Activated T-cell treated with anti-CD3 and anti-CD28 coated beads, Interleukin-2, amount 50 U/mL, for 4 hours (primary cell): Measurements from ENCODE around the gene CAMK1D. TPM values are rescaled to one million over a fixed set of nuclear protein-coding genes. Genes with fewer than 3 reads are reported as not detected.
A peak's percentile ranks its signal among the peaks of the same experiment; 100 is the strongest.

Experiments
- ATAC-seq, 2 donors: fragments of 200-7000 bp; cut with Tn5 transposase; one replicate each; pipeline ENCODE4 v1.10.0; 2021
- DNase-seq: peaks from one replicate; pipeline ENCODE4 v3.0.0-alpha.2; 2020
- H3K27me3 Mint-ChIP-seq: one replicate; pipeline ENCODE4 v1.8.0; 2021; ENCODE audit warnings: low read depth, mixed read lengths
- H3K36me3 Mint-ChIP-seq: one replicate; pipeline ENCODE4 v1.8.0; 2022; ENCODE audit warnings: mixed read lengths; ENCODE audit not compliant: insufficient read depth
- H3K4me1 Mint-ChIP-seq: one replicate; pipeline ENCODE4 v1.8.0; 2021; ENCODE audit warnings: low read depth, mixed read lengths
- H3K4me3 Mint-ChIP-seq: one replicate; pipeline ENCODE4 v1.8.0; 2021; ENCODE audit warnings: mild to moderate bottlenecking, moderate library complexity, mixed read lengths
- H3K9me3 Mint-ChIP-seq: one replicate; pipeline ENCODE4 v1.8.0; 2021; ENCODE audit warnings: mixed read lengths
- total RNA-seq, 3 donors: library from RNA; stranded (reverse); gene quantifications; one replicate each; pipeline ENCODE4 v1.2.1, GENCODE V29; 2021

Gene CAMK1D
- total RNA-seq, 3 donors from 2014 or later: 6.3 to 7.8 (median 6.7) TPM

GRCh38 chr10:12476656-12477055 lies 127.3 kb downstream of the CAMK1D start:
- DNase-seq (no peak), ATAC-seq (no peak)
- H3K4me3 Mint-ChIP-seq: no peak overlapping the region
- H3K27me3 Mint-ChIP-seq: no peaks in the 10 kb centered on the region
- peaks cover 24% of the 10 kb centered on the region for H3K36me3 Mint-ChIP-seq
- peaks cover 3% of the 10 kb centered on the region for H3K9me3 Mint-ChIP-seq
- peaks cover 10% of the 10 kb centered on the region for H3K4me1 Mint-ChIP-seq

- no peak for DNase-seq
- Mint-ChIP-seq H3K4me3 (no peak overlapping the region), H3K4me1 (peaks cover 12% of the 10 kb centered on the region), H3K9me3 (peaks cover 3% of the 10 kb centered on the region), H3K36me3 (peaks cover 21% of the 10 kb centered on the region), H3K27me3 (no peaks in the 10 kb centered on the region)
- ATAC-seq: no peak
These were observed 130.1 kb downstream of the CAMK1D start for GRCh38 chr10:12479437-12479844.

GRCh38 chr10:12479924-12480323 lies 130.6 kb downstream of the CAMK1D start:
- peaks cover 16% of the 10 kb centered on the region for H3K4me1 Mint-ChIP-seq
- H3K9me3 Mint-ChIP-seq: peaks cover 3% of the 10 kb centered on the region
- DNase-seq: no peak
- no peak overlapping the region for H3K4me3 Mint-ChIP-seq
- no peak for ATAC-seq
- no peaks in the 10 kb centered on the region for H3K27me3 Mint-ChIP-seq
- H3K36me3 Mint-ChIP-seq: peaks cover 21% of the 10 kb centered on the region

GRCh38 chr10:12480440-12480839 lies 131.1 kb downstream of the CAMK1D start:
- no peak for DNase-seq
- no peak for ATAC-seq
- Mint-ChIP-seq H3K4me3 (no peak overlapping the region), H3K9me3 (peaks cover 3% of the 10 kb centered on the region), H3K36me3 (peaks cover 17% of the 10 kb centered on the region), H3K4me1 (peaks cover 21% of the 10 kb centered on the region), H3K27me3 (no peaks in the 10 kb centered on the region)

GRCh38 chr10:12481924-12482323 lies 132.6 kb downstream of the CAMK1D start:
- Mint-ChIP-seq H3K4me3 (no peak overlapping the region), H3K27me3 (no peaks in the 10 kb centered on the region), H3K4me1 (peaks cover 23% of the 10 kb centered on the region), H3K9me3 (peaks cover 3% of the 10 kb centered on the region), H3K36me3 (peaks cover 7% of the 10 kb centered on the region)
- ATAC-seq: no peak
- no peak for DNase-seq

GRCh38 chr10:12482587-12482986 lies 133.2 kb downstream of the CAMK1D start:
- peaks cover 5% of the 10 kb centered on the region for H3K36me3 Mint-ChIP-seq

GRCh38 chr10:12484002-12484918 lies 134.9 kb downstream of the CAMK1D start:
- H3K27me3 Mint-ChIP-seq: no peaks in the 10 kb centered on the region
- peaks cover 5% of the 10 kb centered on the region for H3K36me3 Mint-ChIP-seq

More at GRCh38 chr10:12482587-12482986, 133.2 kb downstream of the CAMK1D start:
- ATAC-seq (no peak), DNase-seq (no peak)
- no peaks in the 10 kb centered on the region for H3K27me3 Mint-ChIP-seq
- no peak overlapping the region for H3K4me3 Mint-ChIP-seq
- H3K4me1 Mint-ChIP-seq: peaks cover 27% of the 10 kb centered on the region
- H3K9me3 Mint-ChIP-seq: peaks cover 3% of the 10 kb centered on the region

GRCh38 chr10:12484941-12485805 lies 135.8 kb downstream of the CAMK1D start:
- ATAC-seq: peak; percentile 74
- no peaks in the 10 kb centered on the region for H3K27me3 Mint-ChIP-seq
- H3K9me3 Mint-ChIP-seq: peaks cover 3% of the 10 kb centered on the region
- H3K4me3 Mint-ChIP-seq: peak overlapping the region; percentile 21
- H3K4me1 Mint-ChIP-seq: peaks cover 29% of the 10 kb centered on the region
- H3K36me3 Mint-ChIP-seq: peaks cover 5% of the 10 kb centered on the region
- peak; percentile 18 for DNase-seq

More at GRCh38 chr10:12484002-12484918, 134.9 kb downstream of the CAMK1D start:
- DNase-seq: no peak
- H3K9me3 Mint-ChIP-seq: peaks cover 3% of the 10 kb centered on the region
- H3K4me1 Mint-ChIP-seq: peaks cover 23% of the 10 kb centered on the region
- no peak for ATAC-seq
- no peak overlapping the region for H3K4me3 Mint-ChIP-seq

GRCh38 chr10:12487366-12487765 lies 138.0 kb downstream of the CAMK1D start:
- no peak for ATAC-seq
- Mint-ChIP-seq H3K36me3 (peaks cover 2% of the 10 kb centered on the region), H3K4me1 (peaks cover 28% of the 10 kb centered on the region), H3K27me3 (no peaks in the 10 kb centered on the region), H3K4me3 (no peak overlapping the region), H3K9me3 (no peaks in the 10 kb centered on the region)
- no peak for DNase-seq

GRCh38 chr10:12488626-12489025 lies 139.3 kb downstream of the CAMK1D start:
- no peak for ATAC-seq
- H3K4me1 Mint-ChIP-seq: peaks cover 28% of the 10 kb centered on the region
- H3K27me3 Mint-ChIP-seq: no peaks in the 10 kb centered on the region
- H3K36me3 Mint-ChIP-seq: peaks cover 2% of the 10 kb centered on the region
- no peak overlapping the region for H3K4me3 Mint-ChIP-seq
- no peak for DNase-seq
- no peaks in the 10 kb centered on the region for H3K9me3 Mint-ChIP-seq

- ATAC-seq (no peak), DNase-seq (no peak)
- H3K4me3 Mint-ChIP-seq: no peak overlapping the region
- H3K9me3 Mint-ChIP-seq: no peaks in the 10 kb centered on the region
- no peaks in the 10 kb centered on the region for H3K27me3 Mint-ChIP-seq
- peaks cover 2% of the 10 kb centered on the region for H3K36me3 Mint-ChIP-seq
- peaks cover 24% of the 10 kb centered on the region for H3K4me1 Mint-ChIP-seq
These were observed 140.0 kb downstream of the CAMK1D start for GRCh38 chr10:12489357-12489756.

- Mint-ChIP-seq H3K36me3 (peaks cover 2% of the 10 kb centered on the region), H3K4me3 (no peak overlapping the region), H3K27me3 (no peaks in the 10 kb centered on the region), H3K4me1 (peaks cover 20% of the 10 kb centered on the region), H3K9me3 (no peaks in the 10 kb centered on the region)
- ATAC-seq (no peak), DNase-seq (no peak)
These were observed 140.5 kb downstream of the CAMK1D start for GRCh38 chr10:12489806-12490205.

GRCh38 chr10:12490963-12491362 lies 141.6 kb downstream of the CAMK1D start:
- ATAC-seq (no peak), DNase-seq (no peak)
- Mint-ChIP-seq H3K9me3 (no peaks in the 10 kb centered on the region), H3K4me1 (peaks cover 10% of the 10 kb centered on the region), H3K4me3 (no peak overlapping the region), H3K27me3 (no peaks in the 10 kb centered on the region), H3K36me3 (peaks cover 2% of the 10 kb centered on the region)

GRCh38 chr10:12491491-12491890 lies 142.1 kb downstream of the CAMK1D start:
- H3K36me3 Mint-ChIP-seq: peaks cover 2% of the 10 kb centered on the region
- ATAC-seq (no peak), DNase-seq (no peak)
- no peaks in the 10 kb centered on the region for H3K27me3 Mint-ChIP-seq
- H3K9me3 Mint-ChIP-seq: no peaks in the 10 kb centered on the region
- peaks cover 10% of the 10 kb centered on the region for H3K4me1 Mint-ChIP-seq
- no peak overlapping the region for H3K4me3 Mint-ChIP-seq
